SU-DHL-6 (cell line): ENCODE results near the gene MAGEC1.

Experiments used
- H2AFZ ChIP-seq: fragments of 200-600 bp; sonication (generic); 2 replicates; pipeline ENCODE4 v1.6.1; 2014; ENCODE audit warnings: low read depth, mild to moderate bottlenecking, moderate library complexity, mixed read lengths, antibody characterized with exemption, low read length; ENCODE audit not compliant: severe bottlenecking
- H3F3A ChIP-seq: fragments of 200-600 bp; shearing (Covaris generic); 2 replicates; pipeline ENCODE4 v1.6.0; 2016; ENCODE audit warnings: antibody characterized with exemption, mild to moderate bottlenecking; ENCODE audit not compliant: insufficient read depth
- H3K27ac ChIP-seq: fragments of 200-600 bp; sonication (generic); 2 replicates; pipeline ENCODE4 v1.5.1; 2016; ENCODE audit warnings: low read depth, mild to moderate bottlenecking, low read length, moderate library complexity, mixed read lengths
- H3K27me3 ChIP-seq: fragments of 200-600 bp; sonication (generic), shearing (Covaris generic); 2 replicates; pipeline ENCODE4 v1.6.0; 2014; ENCODE audit warnings: mild to moderate bottlenecking, low read length
- H3K36me3 ChIP-seq: fragments of 200-600 bp; sonication (generic); 2 replicates; pipeline ENCODE4 v1.6.1; 2014; ENCODE audit warnings: mild to moderate bottlenecking, low read length, mixed read lengths
- H3K4me2 ChIP-seq: fragments of 300-600, 200-600 bp; shearing (Covaris generic), sonication (generic); 2 replicates; pipeline ENCODE4 v1.6.0; 2014; ENCODE audit warnings: low read length, low read depth, mild to moderate bottlenecking; ENCODE audit not compliant: poor library complexity, severe bottlenecking
- H3K4me3 ChIP-seq: fragments of 200-600 bp; sonication (generic); 2 replicates; pipeline ENCODE4 v1.5.1; 2014; ENCODE audit warnings: antibody characterized with exemption, low read length, mild to moderate bottlenecking, mixed read lengths; ENCODE audit not compliant: insufficient read depth, poor library complexity, severe bottlenecking
- H3K79me2 ChIP-seq: fragments of 200-600 bp; sonication (generic); 2 replicates; pipeline ENCODE4 v1.6.1; 2014; ENCODE audit warnings: mild to moderate bottlenecking, low read length, moderate library complexity; ENCODE audit not compliant: insufficient read depth
- H3K9ac ChIP-seq: fragments of 200-600 bp; sonication (generic); 2 replicates; pipeline ENCODE4 v1.7.0; 2014; ENCODE audit warnings: mild to moderate bottlenecking, low read length
- H3K9me2 ChIP-seq: fragments of 200-600 bp; sonication (generic); replicated peaks from 2 replicates; pipeline ENCODE4 v1.6.1; 2014; ENCODE audit warnings: low read length; ENCODE audit not compliant: insufficient read depth
- H3K9me3 ChIP-seq: fragments of 200-600 bp; sonication (generic); 2 replicates; pipeline ENCODE4 v1.6.1; 2014; ENCODE audit warnings: low read length, mixed read lengths; ENCODE audit not compliant: insufficient read depth
- H4K20me1 ChIP-seq: fragments of 200-600 bp; sonication (generic); 2 replicates; pipeline ENCODE4 v1.6.1; 2014; ENCODE audit warnings: low read depth, mild to moderate bottlenecking, antibody characterized with exemption, low read length, moderate library complexity, mixed read lengths
- EZH2phosphoT487 ChIP-seq: fragments of 200-600 bp; sonication (generic), shearing (Covaris generic); conservative IDR thresholded peaks from 2 replicates; pipeline ENCODE4 v1.6.1; 2018; ENCODE audit warnings: mild to moderate bottlenecking, antibody characterized with exemption, low read length, moderate library complexity, mixed read lengths
- TF ChIP-seq, protein P1 (sequence below): fragments of 200-600 bp; sonication (generic); IDR thresholded peaks from one replicate; pipeline ENCODE4 v1.5.1; 2017; ENCODE audit warnings: antibody characterized with exemption, mild to moderate bottlenecking, low read length, moderate library complexity; ENCODE audit not compliant: insufficient read depth, poor library complexity, severe bottlenecking

The MAGEC1 gene

GRCh38 chrX:141934059-141934641 is 30.5 kb downstream of the MAGEC1 start:
- Histone ChIP-seq H3K9ac (no peak overlapping the region), H3K27me3 (no peaks in the 10 kb centered on the region), H3K9me3 (no peaks in the 10 kb centered on the region), H3K36me3 (no peaks in the 10 kb centered on the region), H4K20me1 (no peaks in the 10 kb centered on the region), H3K9me2 (no peaks in the 10 kb centered on the region), H3F3A (no peaks in the 10 kb centered on the region), H3K4me2 (no peak overlapping the region), H3K4me3 (no peak overlapping the region), H2AFZ (no peak overlapping the region), H3K79me2 (no peaks in the 10 kb centered on the region), H3K27ac (no peak overlapping the region)
- no peak for TF ChIP-seq EZH2phosphoT487
- TF ChIP-seq, protein P1, sequence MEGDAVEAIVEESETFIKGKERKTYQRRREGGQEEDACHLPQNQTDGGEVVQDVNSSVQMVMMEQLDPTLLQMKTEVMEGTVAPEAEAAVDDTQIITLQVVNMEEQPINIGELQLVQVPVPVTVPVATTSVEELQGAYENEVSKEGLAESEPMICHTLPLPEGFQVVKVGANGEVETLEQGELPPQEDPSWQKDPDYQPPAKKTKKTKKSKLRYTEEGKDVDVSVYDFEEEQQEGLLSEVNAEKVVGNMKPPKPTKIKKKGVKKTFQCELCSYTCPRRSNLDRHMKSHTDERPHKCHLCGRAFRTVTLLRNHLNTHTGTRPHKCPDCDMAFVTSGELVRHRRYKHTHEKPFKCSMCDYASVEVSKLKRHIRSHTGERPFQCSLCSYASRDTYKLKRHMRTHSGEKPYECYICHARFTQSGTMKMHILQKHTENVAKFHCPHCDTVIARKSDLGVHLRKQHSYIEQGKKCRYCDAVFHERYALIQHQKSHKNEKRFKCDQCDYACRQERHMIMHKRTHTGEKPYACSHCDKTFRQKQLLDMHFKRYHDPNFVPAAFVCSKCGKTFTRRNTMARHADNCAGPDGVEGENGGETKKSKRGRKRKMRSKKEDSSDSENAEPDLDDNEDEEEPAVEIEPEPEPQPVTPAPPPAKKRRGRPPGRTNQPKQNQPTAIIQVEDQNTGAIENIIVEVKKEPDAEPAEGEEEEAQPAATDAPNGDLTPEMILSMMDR: no peak

DNA sequence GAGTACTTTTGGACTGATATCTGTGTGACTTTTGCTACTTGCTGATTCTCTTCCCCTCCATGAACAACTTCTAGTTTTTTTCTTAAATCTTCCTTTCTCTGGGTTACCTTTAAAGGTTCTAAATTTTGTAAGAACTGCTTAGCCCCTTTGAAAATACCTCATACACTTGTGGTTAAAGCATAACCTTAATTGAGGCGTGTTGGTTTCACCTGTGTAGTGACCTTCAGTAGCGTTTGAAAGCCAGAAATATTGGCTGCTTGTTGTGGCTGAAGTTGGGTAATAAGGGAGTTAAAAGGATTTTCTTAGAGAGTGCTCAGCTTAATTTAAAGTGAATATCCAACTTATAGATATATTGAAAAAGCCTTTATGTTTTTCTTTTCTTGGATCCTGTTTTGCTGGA is 32.0 kb downstream of the MAGEC1 start:
- Histone ChIP-seq H3K4me3 (no peak overlapping the region), H3K9ac (no peak overlapping the region), H3F3A (no peaks in the 10 kb centered on the region), H3K4me2 (no peak overlapping the region), H2AFZ (no peak overlapping the region), H3K9me2 (no peaks in the 10 kb centered on the region), H3K79me2 (no peaks in the 10 kb centered on the region), H3K36me3 (no peaks in the 10 kb centered on the region), H3K9me3 (no peaks in the 10 kb centered on the region), H4K20me1 (no peaks in the 10 kb centered on the region), H3K27me3 (no peaks in the 10 kb centered on the region), H3K27ac (no peak overlapping the region)
- TF ChIP-seq, protein P1: no peak
- TF ChIP-seq EZH2phosphoT487: no peak

DNA sequence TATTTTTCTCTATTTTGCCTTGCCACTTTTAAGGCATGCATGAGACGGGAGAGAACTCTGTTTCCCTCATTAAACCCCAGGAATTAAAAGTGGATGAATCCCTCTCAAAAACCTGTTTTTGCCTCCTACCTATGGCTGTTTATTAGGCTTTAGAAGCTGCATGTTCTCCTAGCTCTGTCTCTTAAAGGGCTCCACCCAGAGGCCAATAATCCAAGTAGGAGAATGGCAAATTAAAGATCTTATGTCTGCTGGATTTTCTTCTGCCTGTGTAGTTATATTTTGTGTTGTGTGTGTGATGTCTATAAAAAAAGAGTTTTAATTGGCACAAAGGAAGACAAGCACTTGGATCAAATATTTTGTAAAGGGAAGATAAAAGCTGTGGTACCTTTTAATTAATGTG is 32.4 kb downstream of the MAGEC1 start:
- H3K27me3 ChIP-seq: no peaks in the 10 kb centered on the region
- H3K4me2 ChIP-seq: no peak overlapping the region
- no peaks in the 10 kb centered on the region for H3K36me3 ChIP-seq
- no peaks in the 10 kb centered on the region for H3K79me2 ChIP-seq
- no peaks in the 10 kb centered on the region for H3F3A ChIP-seq
- TF ChIP-seq EZH2phosphoT487: no peak
- TF ChIP-seq, protein P1: no peak
- no peak overlapping the region for H3K27ac ChIP-seq
- no peak overlapping the region for H3K4me3 ChIP-seq
- no peaks in the 10 kb centered on the region for H3K9me3 ChIP-seq
- H3K9ac ChIP-seq: no peak overlapping the region
- H3K9me2 ChIP-seq: no peaks in the 10 kb centered on the region
- H2AFZ ChIP-seq: no peak overlapping the region
- no peaks in the 10 kb centered on the region for H4K20me1 ChIP-seq
